ENCODE data around the gene PLD6.

Gene PLD6

GRCh38 chr17:17226451-17227265 is 20.5 kb upstream of the PLD6 start:
- no peak for DNase-seq

DNA sequence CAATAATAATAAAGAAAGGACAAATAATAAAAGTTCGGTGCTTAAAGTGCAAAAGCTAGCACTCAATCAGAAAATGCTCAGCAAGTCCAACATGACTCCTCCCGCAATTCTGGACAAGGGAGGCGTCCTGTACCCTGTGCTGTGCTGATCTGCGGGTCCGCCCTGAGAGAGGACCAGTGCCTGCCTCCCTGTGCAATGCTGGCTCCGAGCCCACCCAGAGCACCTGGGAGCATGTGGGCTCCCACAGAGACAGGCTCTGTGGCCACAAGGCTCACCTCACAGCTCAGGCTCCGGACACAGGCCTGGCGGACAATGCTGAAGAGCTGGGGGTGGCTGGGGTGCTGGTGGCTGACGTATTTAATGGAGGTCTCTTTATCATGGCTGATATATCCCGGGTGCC is 19.8 kb upstream of the PLD6 start:
- no peak for DNase-seq

DNA sequence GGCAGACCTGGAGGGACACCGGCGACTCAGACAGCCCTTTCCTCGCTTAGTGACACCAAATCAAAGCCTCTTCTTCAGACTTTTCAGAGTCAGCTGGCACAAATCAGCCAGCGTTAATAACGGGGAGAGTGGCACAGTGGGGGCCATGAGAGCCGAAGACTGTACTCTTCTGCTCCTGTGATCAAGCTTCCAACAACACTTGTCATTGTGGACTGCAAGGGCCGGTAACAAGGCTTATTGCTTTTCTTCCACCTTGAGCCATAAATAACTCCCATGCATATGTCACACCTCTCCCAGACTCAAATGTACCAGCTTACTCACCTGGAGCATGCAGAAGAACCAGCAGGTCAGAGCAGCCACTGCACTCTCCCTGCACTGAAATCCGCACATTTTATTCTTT is 18.0 kb upstream of the PLD6 start:
- no peak for DNase-seq

- no peak for DNase-seq
These were observed 17.6 kb upstream of the PLD6 start for GRCh38 chr17:17223736-17224135.

GRCh38 chr17:17221329-17221728 is 15.2 kb upstream of the PLD6 start:
- no peak for DNase-seq

DNA sequence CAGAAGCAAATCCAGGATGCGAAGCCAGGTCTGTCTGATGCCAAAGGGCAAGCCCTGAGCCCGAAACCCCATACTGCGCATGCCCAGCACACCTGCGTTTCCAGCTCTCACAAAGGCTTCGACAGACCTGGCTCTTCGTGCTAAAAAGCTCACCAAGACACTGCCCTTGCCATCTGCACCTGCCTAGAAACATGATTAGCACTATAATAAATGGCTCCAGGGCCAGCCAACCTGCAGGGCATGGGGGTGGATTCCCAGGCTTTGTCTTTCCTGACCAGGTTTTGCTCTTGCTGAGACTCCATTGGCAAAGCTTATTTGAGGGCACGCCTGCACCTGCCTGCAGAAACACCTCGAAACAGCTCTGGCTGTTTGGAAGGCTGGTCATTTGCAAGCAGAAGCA is 14.4 kb upstream of the PLD6 start:
- DNase-seq, result no peak

DNA sequence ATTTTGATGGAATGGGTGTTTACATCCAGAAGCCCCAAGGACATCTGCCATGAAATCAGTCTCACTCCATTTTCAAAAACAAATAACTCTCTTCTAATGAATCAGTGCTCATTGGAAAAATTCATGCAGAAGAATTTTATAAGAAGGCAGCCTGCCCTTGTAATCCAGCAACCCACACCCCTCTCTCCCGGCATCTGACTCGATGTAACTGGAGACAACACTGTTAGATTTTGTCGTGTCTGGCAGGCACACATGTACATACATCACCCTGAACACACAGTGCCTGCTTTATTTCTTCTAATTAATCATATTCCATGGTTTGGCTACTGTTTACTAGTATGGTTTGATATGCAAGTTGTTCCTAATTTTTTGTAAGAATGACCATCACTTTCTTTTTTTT is 11.9 kb upstream of the PLD6 start:
- DNase-seq, result no peak

- DNase-seq, result no peak
These were observed 10.6 kb upstream of the PLD6 start for GRCh38 chr17:17216776-17217175.

DNA sequence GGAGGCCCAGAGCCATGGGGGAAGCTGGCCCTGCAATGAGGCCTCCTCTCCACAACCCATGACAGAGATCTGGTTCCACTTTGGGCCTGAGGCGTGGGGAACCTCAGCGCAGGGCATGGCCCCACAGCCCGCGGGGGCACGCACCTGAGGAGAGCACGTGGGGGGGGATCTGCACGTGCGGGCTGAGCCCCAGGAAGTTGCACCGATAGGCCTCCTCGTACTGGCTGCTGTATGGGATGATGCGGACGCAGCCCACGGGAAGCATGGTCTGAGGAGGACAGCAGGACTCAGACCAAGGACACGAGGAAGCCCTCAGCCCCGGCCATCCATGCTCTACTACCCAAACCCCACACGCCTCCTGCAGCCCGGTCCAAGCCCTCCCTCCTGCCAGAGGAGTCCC is 10.1 kb upstream of the PLD6 start:
- no peak for DNase-seq

GRCh38 chr17:17215575-17215974 is 9.4 kb upstream of the PLD6 start:
- DNase-seq, result no peak

DNA sequence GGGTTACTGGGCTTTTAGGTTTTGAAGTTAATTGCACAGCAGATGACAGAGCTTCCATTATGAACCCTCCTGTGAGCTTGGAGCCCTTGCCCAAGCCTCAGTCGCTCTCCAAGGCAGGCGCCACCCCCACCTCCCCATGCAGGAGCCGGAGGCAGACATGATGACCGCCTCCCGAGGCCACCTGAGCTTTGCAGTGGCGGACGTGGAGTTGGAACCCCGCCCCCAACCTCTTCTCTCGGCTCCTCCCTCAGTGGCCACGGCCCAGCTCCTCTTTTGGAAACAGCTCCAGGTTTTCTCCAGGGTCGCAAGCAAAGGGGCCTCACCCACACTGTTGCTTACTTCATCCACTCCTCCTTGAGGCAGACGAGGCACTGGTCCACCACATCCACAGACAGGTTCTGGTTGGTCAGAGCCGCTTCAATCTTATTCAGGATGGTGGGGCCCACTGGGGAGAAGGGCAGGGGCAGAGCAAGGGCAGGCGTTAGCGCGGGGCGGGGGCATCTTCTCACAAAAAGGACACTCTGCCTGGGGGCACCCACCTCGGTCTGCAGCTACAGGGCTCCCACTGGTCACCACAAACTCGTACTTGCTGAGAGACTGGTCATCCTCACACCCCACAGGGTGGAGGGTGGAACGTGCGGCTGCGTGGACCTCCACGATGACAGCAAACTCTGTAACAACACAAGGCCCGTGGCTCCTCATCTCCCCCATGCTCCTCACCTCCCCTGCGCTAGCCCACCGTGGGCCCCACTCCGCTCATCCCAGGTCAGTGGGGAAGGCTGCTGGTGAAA is 8.7 kb upstream of the PLD6 start:
- DNase-seq, result no peak

GRCh38 chr17:17213775-17214174 is 7.6 kb upstream of the PLD6 start:
- DNase-seq, result no peak

GRCh38 chr17:17207998-17208397 is 1.9 kb upstream of the PLD6 start:
- no peak for DNase-seq

GRCh38 chr17:17206913-17207335 is 791 bp upstream of the PLD6 start:
- DNase-seq, result no peak

DNA sequence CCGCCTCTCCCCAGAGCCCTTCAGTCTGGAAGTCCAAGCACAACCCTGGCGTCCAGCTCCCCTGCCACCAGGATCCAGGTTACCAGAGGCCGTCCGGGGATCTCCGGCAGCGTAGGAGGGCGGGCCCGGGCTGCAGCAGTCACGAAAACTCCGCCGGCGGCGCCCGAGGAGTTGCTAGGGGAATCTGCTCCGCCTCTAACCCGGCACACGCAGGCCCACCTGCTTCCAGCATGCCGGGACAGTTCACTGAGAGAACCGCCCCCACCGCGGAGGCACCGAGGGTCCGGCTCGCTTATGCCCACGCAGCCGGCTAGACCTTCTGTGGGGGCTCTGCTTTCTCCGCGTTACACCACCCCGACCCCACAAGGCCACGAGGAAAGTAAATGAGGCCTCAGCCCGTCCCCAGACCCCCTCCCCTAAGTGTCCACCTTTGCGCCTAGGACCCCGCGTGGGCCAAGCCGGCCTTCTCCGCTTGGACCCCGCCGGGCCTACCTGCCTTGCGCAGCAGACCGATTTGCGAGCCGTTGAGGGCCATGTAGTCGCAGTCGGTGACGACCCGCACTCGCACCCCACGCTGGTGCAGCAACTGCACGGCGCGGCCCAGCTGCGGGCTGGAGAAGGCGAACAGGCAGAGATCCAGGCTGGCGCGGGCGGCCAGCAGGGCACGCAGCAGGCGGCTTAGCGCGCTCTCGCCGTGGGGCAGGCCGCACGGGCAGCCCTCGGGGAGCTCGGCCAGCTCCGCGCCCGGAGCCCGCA is 587 bp downstream of the PLD6 start:
- DNase-seq, result no peak

- DNase-seq, result no peak
These were observed 1.4 kb downstream of the PLD6 start for GRCh38 chr17:17204635-17205231.

DNA sequence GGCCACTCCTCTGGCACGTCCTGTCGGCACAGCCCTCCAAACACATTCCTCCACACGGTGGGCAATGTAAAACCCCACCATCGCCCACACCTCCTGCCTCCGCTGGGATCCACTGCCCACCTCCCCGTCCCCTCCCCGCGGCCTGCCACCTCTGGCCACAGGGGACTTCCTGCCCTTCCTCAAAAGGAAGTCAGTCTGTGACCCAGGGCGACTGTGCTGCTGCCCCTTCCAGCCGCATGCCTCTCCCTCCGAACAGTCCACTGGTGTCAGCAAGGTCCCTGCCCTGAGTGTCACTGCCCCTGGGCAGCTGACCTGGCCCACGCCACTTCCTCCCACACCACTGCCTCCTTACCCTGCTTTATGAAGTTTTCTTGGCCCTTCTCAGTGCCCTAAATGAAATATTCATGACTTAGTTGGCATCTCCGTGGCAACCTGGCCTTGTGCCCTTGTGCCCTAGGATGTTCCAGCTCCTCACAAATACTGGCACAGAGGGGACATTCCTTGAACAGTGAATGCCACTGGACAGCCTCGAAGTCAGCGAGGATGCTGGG is 2.0 kb downstream of the PLD6 start:
- DNase-seq, result no peak

- no peak for DNase-seq
These were observed 2.9 kb downstream of the PLD6 start for GRCh38 chr17:17203173-17203730.

GRCh38 chr17:17201907-17202306 is 4.2 kb downstream of the PLD6 start:
- no peak for DNase-seq

GRCh38 chr17:17201271-17201670 is 4.9 kb downstream of the PLD6 start:
- DNase-seq, result no peak

DNA sequence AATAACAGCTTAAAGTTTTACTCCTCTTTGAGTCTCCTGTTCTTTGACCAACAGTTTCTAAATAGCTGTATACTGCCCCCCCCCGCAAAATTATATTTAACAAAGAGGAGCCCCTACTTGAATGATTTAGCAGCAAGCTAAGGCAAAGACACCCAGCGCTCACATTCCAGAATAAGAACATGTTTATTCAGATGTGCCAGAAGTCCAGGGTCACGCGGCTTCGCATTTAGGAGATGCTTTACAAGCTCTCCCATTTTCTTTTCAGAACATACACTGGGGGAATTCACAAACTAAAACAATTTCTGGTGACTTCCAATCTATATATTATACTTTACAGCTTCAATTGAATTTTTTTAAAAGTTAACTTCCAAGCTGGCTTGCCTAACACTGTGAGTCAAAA is 5.3 kb downstream of the PLD6 start:
- no peak for DNase-seq

DNA sequence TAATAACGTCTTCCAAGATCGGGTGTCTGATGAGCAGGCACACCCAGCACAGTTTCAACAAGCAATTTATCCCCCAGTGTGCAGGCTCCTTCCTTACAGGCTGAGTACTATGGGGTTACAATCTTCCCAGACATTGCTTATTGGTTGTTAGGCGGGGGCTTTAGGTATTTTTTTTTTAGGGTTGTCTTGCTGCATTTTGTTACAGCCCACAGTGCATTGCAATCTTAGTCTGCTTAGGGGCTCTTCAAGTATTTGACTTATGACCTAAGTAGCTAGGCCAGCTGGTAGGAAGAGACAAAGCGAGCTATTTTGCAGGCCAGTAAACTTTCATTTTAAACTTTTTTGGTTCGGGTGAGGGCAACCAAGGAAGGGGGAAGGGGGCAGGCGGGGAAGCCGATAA is 5.8 kb downstream of the PLD6 start:
- no peak for DNase-seq

DNA sequence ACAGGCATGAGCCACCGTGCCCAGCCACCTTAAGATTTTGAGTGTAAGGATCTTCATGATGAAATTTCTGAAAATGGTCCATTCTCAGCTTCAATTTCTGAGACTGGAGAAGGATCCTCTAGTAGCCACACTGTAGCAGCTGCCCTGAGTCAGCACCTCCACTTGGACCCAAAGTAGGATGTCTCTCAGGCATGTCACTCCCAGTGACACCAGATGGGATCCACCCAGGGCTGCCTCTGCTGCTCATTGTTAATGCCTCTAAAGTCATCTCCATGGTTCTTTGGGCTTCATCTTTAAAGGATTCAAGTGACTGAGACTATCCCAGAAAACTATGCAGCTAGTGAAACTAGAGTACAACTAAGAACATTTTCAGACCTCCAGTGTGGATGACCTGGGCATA is 7.9 kb downstream of the PLD6 start:
- DNase-seq, result no peak

Measured in SW 1271 (cell line).